GM12874 (cell line): ENCODE data around the gene KRT26.

Source experiments
- CTCF ChIP-seq: IDR thresholded peaks from 2 replicates; pipeline ENCODE4 v1.5.1; 2011; ENCODE audit warnings: low read depth, mild to moderate bottlenecking, control low read depth, low read length, moderate library complexity; ENCODE audit not compliant: insufficient read depth

The KRT26 gene

GRCh38 chr17:40777459-40777858 lies 5.5 kb upstream of the KRT26 start:
- TF ChIP-seq CTCF = no peak

GRCh38 chr17:40775945-40776344 lies 3.9 kb upstream of the KRT26 start:
- no peak for TF ChIP-seq CTCF

GRCh38 chr17:40765657-40766056 lies 6.3 kb downstream of the KRT26 start:
- TF ChIP-seq CTCF = no peak

- no peak for TF ChIP-seq CTCF
These were observed 8.2 kb downstream of the KRT26 start for GRCh38 chr17:40763752-40764151.

GRCh38 chr17:40760105-40761016 lies 11.6 kb downstream of the KRT26 start:
- TF ChIP-seq CTCF = no peak

GRCh38 chr17:40755231-40755630 lies 16.8 kb downstream of the KRT26 start, which contains the start of gene KRT25:
Gene KRT25, minus strand, starts transcription at chr17:40755331. Its CDS starts 60 bp downstream, at chr17:40755271.
- TF ChIP-seq CTCF = no peak

- no peak for TF ChIP-seq CTCF
These were observed 18.2 kb downstream of the KRT26 start for GRCh38 chr17:40753804-40754203.
